Head of caudate nucleus (tissue), 42 donors: ENCODE measurements around the gene ZDHHC8.

ENCODE experiments used
- DNase-seq, 42 donors: peaks; one replicate each; pipeline versions ENCODE4 v3.0.0 to v3.0.0-alpha.2; 2020 to 2021; ENCODE audit warnings: mixed read lengths in 7 of 42
- intact Hi-C: fragments of 100-400 bp; cut with DNase I; formaldehyde crosslinking; loops from one replicate; pipeline ENCODE4 v1.15.0; 2022

Gene ZDHHC8, protein sequence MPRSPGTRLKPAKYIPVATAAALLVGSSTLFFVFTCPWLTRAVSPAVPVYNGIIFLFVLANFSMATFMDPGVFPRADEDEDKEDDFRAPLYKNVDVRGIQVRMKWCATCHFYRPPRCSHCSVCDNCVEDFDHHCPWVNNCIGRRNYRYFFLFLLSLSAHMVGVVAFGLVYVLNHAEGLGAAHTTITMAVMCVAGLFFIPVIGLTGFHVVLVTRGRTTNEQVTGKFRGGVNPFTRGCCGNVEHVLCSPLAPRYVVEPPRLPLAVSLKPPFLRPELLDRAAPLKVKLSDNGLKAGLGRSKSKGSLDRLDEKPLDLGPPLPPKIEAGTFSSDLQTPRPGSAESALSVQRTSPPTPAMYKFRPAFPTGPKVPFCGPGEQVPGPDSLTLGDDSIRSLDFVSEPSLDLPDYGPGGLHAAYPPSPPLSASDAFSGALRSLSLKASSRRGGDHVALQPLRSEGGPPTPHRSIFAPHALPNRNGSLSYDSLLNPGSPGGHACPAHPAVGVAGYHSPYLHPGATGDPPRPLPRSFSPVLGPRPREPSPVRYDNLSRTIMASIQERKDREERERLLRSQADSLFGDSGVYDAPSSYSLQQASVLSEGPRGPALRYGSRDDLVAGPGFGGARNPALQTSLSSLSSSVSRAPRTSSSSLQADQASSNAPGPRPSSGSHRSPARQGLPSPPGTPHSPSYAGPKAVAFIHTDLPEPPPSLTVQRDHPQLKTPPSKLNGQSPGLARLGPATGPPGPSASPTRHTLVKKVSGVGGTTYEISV

DNA sequence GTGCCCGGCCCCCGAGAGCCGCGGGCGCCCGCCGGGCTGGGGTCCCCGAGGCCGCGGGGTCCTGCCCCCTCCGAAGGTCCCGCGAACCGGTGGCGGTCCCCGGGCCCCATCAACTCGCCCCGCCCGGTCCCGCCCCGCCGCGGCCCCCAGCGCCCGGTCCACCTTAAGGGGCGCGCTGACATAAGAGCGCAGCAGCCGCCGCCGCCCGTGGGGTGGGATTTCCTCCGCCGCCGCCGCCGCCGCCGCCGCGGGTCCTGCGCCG is at the start of gene ZDHHC8:
Gene ZDHHC8 (plus strand): TSS at position 208 of the 262 bp plus-strand sequence. CDS start 144 bp downstream, outside the sequence.
- peak in 26 of 42 donors; percentile 35 to 75 (median 54) for DNase-seq
- intact Hi-C loops: no loop called here

DNA sequence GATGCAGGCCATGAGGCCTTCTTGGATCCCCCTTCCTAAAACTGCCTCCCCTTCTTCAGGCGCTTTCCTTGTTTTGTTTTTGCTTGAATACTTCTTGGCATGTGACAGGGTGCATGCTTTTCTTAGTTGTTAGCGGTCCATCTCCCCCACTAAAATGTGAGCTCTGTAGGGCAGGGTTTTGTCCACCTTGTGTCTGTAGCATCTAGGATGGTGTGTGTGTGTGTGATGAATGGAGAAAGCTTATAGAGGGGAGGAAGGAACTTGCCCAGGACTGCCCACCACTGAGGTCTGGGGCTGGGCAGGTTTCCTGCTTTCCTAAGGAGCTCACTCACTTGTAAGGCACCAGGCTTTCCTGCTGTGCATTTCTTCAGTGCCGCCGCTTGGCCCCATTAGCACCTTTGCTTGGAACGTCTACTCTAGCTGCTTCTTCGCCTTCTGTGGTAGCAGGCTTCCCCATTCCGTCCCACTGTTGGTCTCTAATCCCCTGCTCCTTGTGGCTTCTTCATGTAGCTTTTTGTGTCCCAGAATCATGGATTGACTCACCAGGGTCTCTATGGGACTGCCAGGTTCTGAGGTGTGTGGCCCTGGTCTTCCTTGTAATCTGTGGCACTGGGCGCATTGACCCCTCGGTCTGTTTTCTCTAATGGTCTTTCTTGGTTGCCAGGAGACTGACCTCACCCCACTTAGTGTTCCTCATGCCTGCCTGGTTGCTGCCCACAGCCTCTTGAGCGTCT is 48.3 kb upstream of the ZDHHC8 start:
- intact Hi-C loops: loop anchor here (10.0 kb wide), 1 partner anchor 59 kb away; the partner anchor contains the start of gene TANGO2
- no peak for DNase-seq

DNA sequence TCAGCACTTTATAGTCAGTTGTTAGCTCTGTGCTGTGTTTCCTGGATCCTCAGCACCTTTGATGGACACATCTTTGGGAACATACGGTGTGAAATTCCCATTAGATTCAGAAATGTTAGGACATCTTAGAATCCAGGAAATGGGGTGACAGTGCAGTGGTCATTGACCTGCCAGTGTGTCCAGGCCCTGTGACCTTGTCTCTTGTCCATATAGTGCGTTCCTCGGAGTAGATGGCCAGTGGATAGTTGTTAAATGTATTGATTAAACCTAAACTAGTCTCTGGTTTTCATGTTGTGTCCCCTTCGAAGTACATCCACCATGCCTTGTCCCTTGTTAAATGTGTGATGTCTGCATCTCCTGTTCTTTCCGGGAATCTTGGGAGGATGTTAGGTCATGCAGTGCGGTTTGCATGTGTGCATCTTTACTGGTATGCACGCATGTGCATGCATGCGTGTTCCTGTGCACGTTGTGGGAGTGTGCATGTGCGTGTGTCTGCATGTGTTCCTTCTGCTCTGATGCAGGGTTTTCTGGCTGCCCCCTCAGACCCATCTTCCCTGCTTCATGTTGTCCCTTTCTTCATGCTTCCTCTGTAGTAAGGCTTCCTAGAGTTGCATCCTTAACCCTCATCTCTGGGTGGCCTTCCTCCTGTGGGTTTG is 47.6 kb upstream of the ZDHHC8 start:
- intact Hi-C loops: loop anchor here (10.0 kb wide), 1 partner anchor 59 kb away; the partner anchor contains the start of gene TANGO2
- DNase-seq: no peak

DNA sequence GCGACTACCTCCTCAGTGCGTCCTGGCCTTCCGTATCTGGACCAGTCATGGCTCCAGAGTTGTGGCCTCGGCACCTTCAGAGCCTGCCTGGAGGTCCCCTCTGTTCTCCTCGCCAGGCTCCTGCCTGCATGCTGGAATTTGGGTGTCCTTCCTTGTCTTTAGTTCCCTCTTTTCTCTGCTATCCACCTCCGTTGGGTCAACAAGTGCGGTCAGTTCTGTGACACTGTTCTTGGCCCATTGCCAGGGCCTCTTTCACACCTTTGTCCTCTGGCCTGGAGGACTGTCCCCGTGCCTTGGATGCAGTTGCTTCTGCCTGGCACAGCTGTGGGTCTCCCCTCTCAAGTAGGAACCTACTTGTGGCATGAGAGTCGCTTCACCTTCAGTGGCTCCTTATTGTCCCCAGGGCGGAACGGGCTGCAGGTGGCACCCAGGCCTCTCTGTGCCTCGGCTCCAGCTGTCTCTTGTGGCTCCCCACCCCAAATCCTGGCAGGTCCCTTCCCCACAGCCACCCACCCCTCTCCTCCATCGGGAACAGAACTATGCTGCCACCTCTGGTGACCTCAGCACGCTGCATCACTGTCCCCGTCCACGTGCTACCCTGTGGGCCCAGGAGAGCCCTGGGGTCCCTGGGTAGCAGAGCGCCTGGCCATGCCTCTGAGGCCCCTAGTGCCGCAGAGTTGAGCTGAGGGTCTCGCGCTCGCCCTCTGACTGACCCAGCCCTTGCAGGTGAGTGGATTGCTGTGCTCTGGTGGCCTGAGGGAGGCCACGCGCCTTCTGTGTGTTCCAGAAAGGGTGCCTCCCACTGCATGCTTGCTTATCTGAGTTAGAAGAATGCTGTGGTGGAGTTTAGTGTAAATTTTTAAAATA is 46.8 kb upstream of the ZDHHC8 start:
- intact Hi-C loops: loop anchor here (10.0 kb wide), 1 partner anchor 60 kb away; the partner anchor contains the start of gene TANGO2
- no peak for DNase-seq

DNA sequence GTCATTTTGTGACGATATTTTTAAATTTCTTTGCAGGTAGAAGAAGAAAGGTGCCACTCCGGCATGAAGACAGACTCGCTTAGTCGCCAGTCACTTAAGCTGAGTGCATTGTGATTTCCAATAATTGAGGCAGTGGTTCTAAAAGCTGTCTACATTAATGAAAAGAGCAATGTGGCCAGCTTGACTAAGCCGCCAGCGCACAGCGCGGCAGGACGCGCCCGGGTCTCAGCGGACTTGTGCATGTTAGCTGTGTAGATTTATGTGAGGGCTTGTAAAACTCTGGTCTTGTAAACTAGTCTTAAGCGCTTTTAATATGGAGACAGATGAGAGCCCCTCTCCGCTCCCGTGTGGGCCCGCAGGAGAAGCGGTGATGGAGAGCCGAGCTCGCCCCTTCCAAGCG is 46.0 kb upstream of the ZDHHC8 start:
- DNase-seq: no peak
- intact Hi-C loops: loop anchor here (10.0 kb wide), 1 partner anchor 61 kb away; the partner anchor contains the start of gene TANGO2

DNA sequence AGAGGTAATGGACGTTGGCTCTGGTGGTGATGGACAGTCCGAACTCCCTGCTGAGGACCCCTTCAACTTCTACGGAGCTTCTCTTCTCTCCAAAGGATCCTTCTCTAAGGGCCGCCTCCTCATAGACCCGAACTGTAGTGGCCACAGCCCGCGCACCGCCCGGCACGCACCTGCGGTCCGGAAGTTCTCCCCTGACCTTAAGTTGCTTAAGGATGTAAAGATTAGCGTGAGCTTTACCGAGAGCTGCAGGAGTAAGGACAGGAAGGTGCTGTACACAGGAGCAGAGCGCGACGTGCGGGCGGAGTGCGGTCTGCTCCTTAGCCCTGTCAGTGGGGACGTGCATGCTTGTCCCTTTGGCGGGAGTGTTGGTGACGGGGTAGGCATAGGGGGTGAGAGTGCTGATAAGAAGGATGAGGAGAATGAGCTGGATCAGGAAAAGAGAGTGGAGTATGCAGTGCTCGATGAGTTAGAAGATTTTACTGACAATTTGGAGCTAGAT is 45.5 kb upstream of the ZDHHC8 start:
- intact Hi-C loops: loop anchor here (10.0 kb wide), 1 partner anchor 61 kb away; the partner anchor contains the start of gene TANGO2
- no peak for DNase-seq

DNA sequence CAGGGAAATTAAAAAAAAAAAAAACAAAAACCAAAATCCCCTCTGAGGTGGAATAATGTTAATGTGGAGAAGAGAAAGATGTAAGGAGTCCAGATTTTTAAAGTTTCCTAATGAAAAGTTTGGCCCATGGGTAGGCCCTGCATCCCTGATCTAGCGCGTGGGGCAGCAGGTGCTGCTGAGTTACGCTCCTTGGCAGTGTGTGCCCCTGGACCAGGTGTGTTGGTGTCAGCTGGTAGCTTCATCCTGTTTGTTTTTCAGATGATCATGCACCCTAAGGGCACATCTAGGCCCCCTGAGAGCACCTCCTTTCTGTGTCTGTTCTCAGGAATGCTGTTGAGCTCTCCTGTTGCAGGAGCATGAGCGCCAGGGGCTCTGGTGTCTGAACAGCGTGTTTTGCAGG is 44.8 kb upstream of the ZDHHC8 start:
- no peak for DNase-seq
- intact Hi-C loops: loop anchor here (10.0 kb wide), 1 partner anchor 62 kb away; the partner anchor contains the start of gene TANGO2

DNA sequence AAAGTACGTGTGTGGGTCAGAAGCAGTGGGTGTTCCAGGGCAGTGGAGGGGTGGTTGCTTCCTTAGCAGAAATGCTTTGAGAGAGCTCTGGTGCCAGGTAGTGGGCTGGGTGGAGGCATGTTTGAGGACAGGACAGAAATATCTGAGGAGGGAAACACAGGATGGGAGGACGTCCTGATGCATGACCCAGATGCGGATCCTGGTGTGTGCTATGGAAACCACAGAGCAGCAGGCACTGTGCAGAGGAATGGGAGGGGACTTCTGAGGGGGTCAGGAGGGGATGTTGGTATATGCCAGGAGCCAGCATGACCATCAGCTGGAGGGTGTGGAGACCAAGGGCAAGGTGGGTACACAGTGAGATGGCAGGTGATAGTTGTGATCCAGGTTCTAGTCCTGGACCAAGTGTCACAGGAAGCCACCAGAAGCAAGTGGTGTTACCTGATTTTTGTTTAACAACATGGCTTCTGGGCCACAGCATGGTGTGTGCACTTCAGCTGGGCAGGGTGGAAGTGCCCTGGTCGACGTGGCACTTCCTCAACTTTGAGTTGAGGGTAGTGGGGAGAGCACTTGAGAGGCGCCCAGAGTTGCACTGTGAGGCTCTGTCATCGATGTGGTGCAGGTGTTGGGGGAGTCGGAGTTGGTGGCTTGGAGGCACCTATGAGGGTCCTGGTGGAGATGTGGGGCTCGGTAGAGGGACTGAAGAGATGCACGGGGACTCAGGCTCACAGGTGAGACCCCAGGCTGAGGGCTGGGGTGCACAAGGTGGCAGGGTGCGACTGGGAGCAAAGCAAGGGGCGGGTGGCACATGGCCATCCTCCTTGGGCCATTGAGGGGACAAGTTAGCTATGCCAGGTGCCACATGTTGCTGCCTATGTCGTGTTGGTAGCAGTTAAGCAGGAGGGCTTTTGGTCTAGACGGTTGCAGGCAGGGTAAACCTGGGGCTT is 44.0 kb upstream of the ZDHHC8 start:
- DNase-seq: no peak
- intact Hi-C loops: loop anchor here (10.0 kb wide), 1 partner anchor 63 kb away; the partner anchor contains the start of gene TANGO2

DNA sequence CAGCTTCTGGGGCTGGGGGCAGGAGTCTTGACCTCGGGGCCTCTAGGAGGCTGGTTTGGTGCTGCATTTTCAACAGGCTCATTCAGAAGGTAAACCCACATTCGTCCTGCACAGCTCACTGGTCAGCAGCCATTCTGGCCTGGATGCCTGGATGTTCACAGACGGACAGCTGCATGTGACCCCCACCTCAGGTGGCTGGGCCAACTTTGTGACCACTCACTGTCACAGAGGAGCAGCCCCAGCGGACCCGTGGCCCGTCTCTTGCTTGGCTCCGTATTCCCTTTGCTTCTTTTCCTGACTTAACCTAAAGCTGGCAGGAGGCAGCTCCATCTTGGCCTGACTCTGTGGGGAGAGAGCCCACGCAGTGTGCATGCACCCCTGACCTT is 43.3 kb upstream of the ZDHHC8 start:
- intact Hi-C loops: loop anchor here (10.0 kb wide), 1 partner anchor 63 kb away; the partner anchor contains the start of gene TANGO2
- DNase-seq: no peak

DNA sequence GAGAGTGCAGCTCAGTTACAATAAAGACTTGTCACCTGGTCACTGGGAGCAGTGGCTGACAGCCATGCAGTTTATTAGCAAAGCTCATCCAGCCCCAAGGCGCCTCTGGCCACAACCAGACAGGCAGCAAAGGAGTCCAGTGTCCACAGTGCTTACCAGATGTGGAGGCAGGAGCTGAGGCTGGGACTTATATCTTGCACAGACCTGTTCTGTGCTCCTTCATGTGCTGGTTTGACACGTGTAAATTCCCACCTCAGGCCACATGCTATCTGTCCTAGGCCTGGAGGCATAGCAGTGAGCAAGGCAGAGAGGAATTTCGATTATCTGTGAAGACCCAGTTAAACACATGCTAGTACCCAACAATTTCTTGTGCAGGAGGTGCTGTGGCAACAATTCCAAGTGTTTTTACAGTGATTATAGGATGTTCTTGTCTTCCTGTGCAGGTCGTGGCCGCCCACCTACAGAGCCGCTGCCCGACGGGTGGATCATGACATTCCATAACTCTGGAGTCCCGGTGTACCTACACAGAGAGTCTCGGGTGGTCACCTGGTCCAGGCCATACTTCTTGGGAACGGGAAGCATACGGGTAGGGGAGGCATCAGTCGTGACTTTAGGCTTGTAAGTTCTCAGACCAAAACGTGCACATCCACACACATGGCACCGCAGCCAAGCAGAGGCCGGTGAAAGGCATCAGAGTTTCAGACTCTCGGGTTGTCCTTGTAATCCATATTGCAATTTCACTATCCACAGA is 42.2 kb upstream of the ZDHHC8 start:
- intact Hi-C loops: loop anchor here (10.0 kb wide), 1 partner anchor 65 kb away; the partner anchor contains the start of gene TANGO2
- DNase-seq: no peak

DNA sequence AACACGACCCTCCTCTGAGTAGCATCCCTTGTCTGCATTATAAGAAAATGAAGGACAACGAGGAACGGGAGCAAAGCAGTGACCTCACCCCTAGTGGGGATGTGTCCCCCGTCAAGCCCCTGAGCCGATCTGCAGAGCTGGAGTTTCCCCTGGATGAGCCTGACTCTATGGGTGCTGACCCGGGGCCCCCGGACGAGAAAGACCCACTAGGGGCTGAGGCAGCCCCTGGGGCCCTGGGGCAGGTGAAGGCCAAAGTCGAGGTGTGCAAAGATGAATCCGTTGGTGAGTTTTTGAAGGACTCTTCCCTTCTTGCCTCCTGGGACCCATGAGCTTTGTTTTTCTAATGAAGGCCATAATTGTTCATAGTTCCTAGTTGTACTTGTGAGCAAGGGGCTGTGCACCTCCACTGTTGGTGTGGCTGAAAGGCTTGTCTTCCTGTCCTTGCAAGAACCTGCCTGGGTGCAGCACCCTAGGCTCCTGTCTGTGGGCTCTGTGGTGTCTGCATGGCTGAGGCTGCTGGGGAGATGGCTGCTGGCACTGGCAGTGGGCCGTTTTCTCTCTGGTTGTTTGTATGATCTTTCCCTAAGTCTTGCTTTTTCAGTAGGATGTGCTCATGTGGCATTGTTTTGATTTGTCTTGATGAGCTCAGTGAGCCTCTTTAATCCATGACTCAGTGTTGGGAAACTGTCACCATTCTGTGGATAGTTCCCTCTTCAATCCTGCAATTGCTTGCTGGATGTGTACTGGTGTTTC is 41.5 kb upstream of the ZDHHC8 start:
- no peak for DNase-seq
- intact Hi-C loops: loop anchor here (10.0 kb wide), 1 partner anchor 65 kb away; the partner anchor contains the start of gene TANGO2

DNA sequence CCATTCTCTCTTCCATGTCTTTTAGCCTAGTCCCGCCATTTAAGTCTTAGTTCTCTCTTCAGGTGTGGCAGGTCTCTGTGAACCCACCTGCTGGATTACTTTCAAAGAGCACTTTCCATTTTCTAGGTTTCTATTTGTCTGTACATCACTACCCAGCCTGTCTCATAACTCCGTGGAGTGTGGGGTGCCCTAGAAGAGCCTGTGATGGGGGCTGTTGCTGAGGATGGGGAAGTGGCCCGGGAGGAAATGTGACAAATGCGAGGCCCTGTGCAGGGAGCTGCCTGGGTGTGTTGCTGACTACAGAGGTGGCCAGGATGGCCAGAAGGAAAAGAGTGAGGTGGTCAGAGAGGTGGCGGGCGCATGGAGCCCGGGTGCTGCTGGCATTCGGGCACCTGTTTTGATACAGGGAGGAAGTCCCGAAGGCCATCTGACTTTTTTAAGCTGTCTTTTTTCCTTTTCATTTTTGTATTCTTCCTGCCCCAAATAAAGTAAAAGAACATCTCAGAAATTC is 40.8 kb upstream of the ZDHHC8 start:
- no peak for DNase-seq
- intact Hi-C loops: no loop called here

DNA sequence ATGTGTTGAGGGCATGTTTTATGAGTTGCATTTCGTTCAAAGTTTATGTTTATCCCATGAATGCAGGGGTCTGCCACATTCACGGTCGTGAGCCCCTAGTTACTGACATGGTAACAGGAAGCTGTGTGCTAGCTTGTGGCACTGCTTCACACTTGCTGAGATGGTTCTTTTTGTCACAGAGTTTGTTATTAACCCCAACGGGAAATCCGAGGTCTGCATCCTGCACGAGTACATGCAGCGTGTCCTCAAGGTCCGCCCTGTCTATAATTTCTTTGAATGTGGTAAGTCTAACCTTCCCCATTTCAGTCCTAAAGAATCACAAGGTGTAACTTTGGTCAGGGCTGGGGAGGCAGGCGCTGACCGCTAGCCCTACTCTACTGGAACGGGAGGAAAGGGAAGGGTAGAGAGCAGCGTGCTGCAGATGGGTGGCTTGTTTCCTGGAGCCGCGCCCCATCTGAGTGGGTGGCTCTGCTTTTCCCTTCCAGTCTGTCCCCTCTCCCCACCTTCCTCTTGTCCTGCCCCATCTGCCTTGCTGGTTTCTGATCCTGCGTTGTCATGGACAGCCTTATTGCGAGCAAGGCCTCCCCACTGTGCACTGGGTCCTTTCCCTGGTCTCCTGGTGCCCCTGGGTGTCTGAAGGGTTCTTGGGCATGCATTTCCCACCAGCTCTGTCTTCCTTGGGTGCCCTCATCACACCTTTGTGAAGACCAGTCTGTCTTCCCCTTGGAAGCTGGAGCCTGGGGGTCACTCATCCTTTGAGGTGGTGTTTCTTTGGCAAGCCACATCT is 39.7 kb upstream of the ZDHHC8 start:
- DNase-seq: no peak
- intact Hi-C loops: no loop called here

DNA sequence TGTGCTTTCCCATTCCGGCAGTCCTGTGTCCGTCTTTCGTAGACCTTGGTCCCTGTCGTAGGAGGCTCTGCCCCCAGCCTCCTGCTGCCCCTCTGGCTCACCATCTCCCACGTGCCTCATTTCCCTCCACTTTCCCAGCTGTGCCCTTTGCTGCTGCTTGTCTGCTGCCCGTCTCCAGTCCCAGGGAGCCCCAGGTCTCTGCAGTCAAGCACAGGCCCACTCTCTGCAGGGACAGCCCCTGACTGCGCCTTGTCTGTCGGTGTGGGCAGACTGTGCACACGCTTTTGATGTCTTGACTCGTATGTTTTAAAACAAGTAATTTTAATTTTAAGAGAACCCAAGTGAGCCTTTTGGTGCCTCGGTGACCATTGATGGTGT is 39.1 kb upstream of the ZDHHC8 start:
- intact Hi-C loops: no loop called here

More for the DNA sequence above, 39.1 kb upstream of the ZDHHC8 start:
- DNase-seq: no peak
